Left ventricle myocardium inferior (tissue), 1 donor: ENCODE measurements around the gene KRTAP2-4. TPM values are rescaled to one million over a fixed set of nuclear protein-coding genes. Genes with fewer than 3 reads are reported as not detected.

Experiments used
- DNase-seq: peaks from one replicate; pipeline ENCODE4 v3.0.0-alpha.2; 2020
- H3K27ac ChIP-seq: fragments of 200-600 bp; replicated peaks from 2 replicates; pipeline ENCODE4 v1.8.0; 2021
- H3K27me3 ChIP-seq: fragments of 200-600 bp; 2 replicates; pipeline ENCODE4 v1.8.0; 2021; ENCODE audit warnings: low read depth
- H3K36me3 ChIP-seq: fragments of 200-600 bp; 2 replicates; pipeline ENCODE4 v1.8.0; 2021
- H3K4me1 ChIP-seq: fragments of 200-600 bp; 2 replicates; pipeline ENCODE4 v1.8.0; 2021
- H3K4me3 ChIP-seq: fragments of 200-600 bp; 2 replicates; pipeline ENCODE4 v1.8.0; 2021; ENCODE audit warnings: mild to moderate bottlenecking, moderate library complexity
- H3K9me3 ChIP-seq: fragments of 200-600 bp; replicated peaks from 2 replicates; pipeline ENCODE4 v1.8.0; 2021
- CTCF ChIP-seq: fragments of 200-600 bp; IDR thresholded peaks from 2 replicates; pipeline ENCODE4 v1.8.0; 2021; ENCODE audit warnings: antibody characterized with exemption, mild to moderate bottlenecking, borderline replicate concordance
- intact Hi-C: fragments of 100-400 bp; cut with micrococcal nuclease; formaldehyde crosslinking; loops from one replicate; pipeline ENCODE4 v1.11.0; 2022
- total RNA-seq: library from RNA; stranded (reverse); fragmentation: NEBNext Ultra II Directional; extraction: Animal tissue kit (Norgen Biotek cat#: 25700); gene quantifications from one replicate; pipeline ENCODE4 v1.2.1, GENCODE V29; 2021
- donor health status: DM: no; HTN: yes; CAD: no; lungs with severe emphysema.

Gene KRTAP2-4
- total RNA-seq, 1 donor from 2014 or later: not detected

- Histone ChIP-seq H3K27ac (no peak overlapping the region), H3K9me3 (no peaks in the 10 kb centered on the region), H3K4me1 (no peaks in the 10 kb centered on the region), H3K36me3 (no peaks in the 10 kb centered on the region), H3K27me3 (peaks cover 5% of the 10 kb centered on the region), H3K4me3 (no peak overlapping the region)
- no peak for DNase-seq
- TF ChIP-seq CTCF: no peak
- intact Hi-C loops: no loop called here
Observed at GRCh38 chr17:41020336-41020735, 45.3 kb downstream of the KRTAP2-4 start.

GRCh38 chr17:41019415-41019814, 46.3 kb downstream of the KRTAP2-4 start:
- intact Hi-C loops: no loop called here
- H3K27me3 ChIP-seq: no peaks in the 10 kb centered on the region
- H3K36me3 ChIP-seq: no peaks in the 10 kb centered on the region
- no peak overlapping the region for H3K27ac ChIP-seq
- H3K4me3 ChIP-seq: no peak overlapping the region
- no peaks in the 10 kb centered on the region for H3K4me1 ChIP-seq
- no peak for TF ChIP-seq CTCF
- DNase-seq: no peak
- H3K9me3 ChIP-seq: no peaks in the 10 kb centered on the region

- intact Hi-C loops: no loop called here
- DNase-seq: no peak
- H3K27ac ChIP-seq: no peak overlapping the region
- H3K9me3 ChIP-seq: no peaks in the 10 kb centered on the region
- no peaks in the 10 kb centered on the region for H3K27me3 ChIP-seq
- H3K36me3 ChIP-seq: no peaks in the 10 kb centered on the region
- no peak for TF ChIP-seq CTCF
- peaks cover 7% of the 10 kb centered on the region for H3K4me1 ChIP-seq
- H3K4me3 ChIP-seq: no peak overlapping the region
Observed at GRCh38 chr17:41018541-41018940, 47.1 kb downstream of the KRTAP2-4 start.

GRCh38 chr17:41016578-41017215, 49.0 kb downstream of the KRTAP2-4 start:
- intact Hi-C loops: no loop called here
- Histone ChIP-seq H3K27me3 (no peaks in the 10 kb centered on the region), H3K27ac (no peak overlapping the region), H3K4me3 (no peak overlapping the region), H3K36me3 (no peaks in the 10 kb centered on the region), H3K4me1 (peaks cover 8% of the 10 kb centered on the region), H3K9me3 (no peaks in the 10 kb centered on the region)
- no peak for TF ChIP-seq CTCF
- no peak for DNase-seq

- Histone ChIP-seq H3K27me3 (no peaks in the 10 kb centered on the region), H3K9me3 (no peaks in the 10 kb centered on the region), H3K36me3 (no peaks in the 10 kb centered on the region), H3K4me1 (peaks cover 8% of the 10 kb centered on the region), H3K27ac (no peak overlapping the region), H3K4me3 (no peak overlapping the region)
- intact Hi-C loops: no loop called here
- no peak for TF ChIP-seq CTCF
- DNase-seq: no peak
Observed at GRCh38 chr17:41015454-41015853, 50.2 kb downstream of the KRTAP2-4 start.

Other genes with a start within 250 kb of the KRTAP2-4 start
- 54.7 TPM for gene KRT10, start 243.3 kb downstream of the KRTAP2-4 start, total RNA-seq
- gene KRT12, start 198.7 kb downstream of the KRTAP2-4 start, total RNA-seq: not detected
- not detected for gene KRT20, start 180.6 kb downstream of the KRTAP2-4 start, total RNA-seq
- 0.33 TPM for gene KRT23, start 128.2 kb downstream of the KRTAP2-4 start, total RNA-seq
- gene KRT39, start 98.9 kb downstream of the KRTAP2-4 start, total RNA-seq: not detected
- gene KRT40, start 81.6 kb downstream of the KRTAP2-4 start, total RNA-seq: not detected
- gene KRTAP3-3, start 71.7 kb downstream of the KRTAP2-4 start, total RNA-seq: not detected
- gene KRTAP3-2, start 66.0 kb downstream of the KRTAP2-4 start, total RNA-seq: not detected
- gene KRTAP3-1, start 56.8 kb downstream of the KRTAP2-4 start, total RNA-seq: not detected
- not detected for gene KRTAP1-5, start 38.7 kb downstream of the KRTAP2-4 start, total RNA-seq
- not detected for gene KRTAP1-4, start 35.7 kb downstream of the KRTAP2-4 start, total RNA-seq
- gene KRTAP1-3, start 31.0 kb downstream of the KRTAP2-4 start, total RNA-seq: not detected
- not detected for gene KRTAP1-1, start 24.4 kb downstream of the KRTAP2-4 start, total RNA-seq
- gene KRTAP2-1, start 18.6 kb downstream of the KRTAP2-4 start, total RNA-seq: not detected
- gene KRTAP2-2, start 10.6 kb downstream of the KRTAP2-4 start, total RNA-seq: not detected
- gene KRTAP2-3, start 5.8 kb downstream of the KRTAP2-4 start, total RNA-seq: not detected
- gene KRTAP4-7, start 18.3 kb upstream of the KRTAP2-4 start, total RNA-seq: not detected
- gene KRTAP4-8, start 32.3 kb upstream of the KRTAP2-4 start, total RNA-seq: not detected
- not detected for gene KRTAP4-16, start 36.3 kb upstream of the KRTAP2-4 start, total RNA-seq
- not detected for gene KRTAP4-9, start 39.5 kb upstream of the KRTAP2-4 start, total RNA-seq
- not detected for gene KRTAP4-11, start 52.5 kb upstream of the KRTAP2-4 start, total RNA-seq
- gene KRTAP4-12, start 58.3 kb upstream of the KRTAP2-4 start, total RNA-seq: not detected
- not detected for gene KRTAP4-6, start 74.7 kb upstream of the KRTAP2-4 start, total RNA-seq
- not detected for gene KRTAP4-5, start 83.9 kb upstream of the KRTAP2-4 start, total RNA-seq
- not detected for gene KRTAP4-4, start 94.9 kb upstream of the KRTAP2-4 start, total RNA-seq
- gene KRTAP4-3, start 102.3 kb upstream of the KRTAP2-4 start, total RNA-seq: not detected
- not detected for gene KRTAP4-2, start 112.3 kb upstream of the KRTAP2-4 start, total RNA-seq
- not detected for gene KRTAP4-1, start 119.0 kb upstream of the KRTAP2-4 start, total RNA-seq
- not detected for gene KRTAP9-1, start 124.0 kb upstream of the KRTAP2-4 start, total RNA-seq
- not detected for gene KRTAP9-2, start 160.8 kb upstream of the KRTAP2-4 start, total RNA-seq
- not detected for gene KRTAP9-3, start 166.6 kb upstream of the KRTAP2-4 start, total RNA-seq
- not detected for gene KRTAP9-8, start 172.1 kb upstream of the KRTAP2-4 start, total RNA-seq
- gene KRTAP9-4, start 183.8 kb upstream of the KRTAP2-4 start, total RNA-seq: not detected
- not detected for gene KRTAP9-9, start 189.5 kb upstream of the KRTAP2-4 start, total RNA-seq
- not detected for gene KRTAP9-6, start 199.5 kb upstream of the KRTAP2-4 start, total RNA-seq
- not detected for gene KRTAP9-7, start 209.8 kb upstream of the KRTAP2-4 start, total RNA-seq
- not detected for gene KRTAP29-1, start 237.0 kb upstream of the KRTAP2-4 start, total RNA-seq
- gene KRTAP16-1, start 243.4 kb upstream of the KRTAP2-4 start, total RNA-seq: not detected
- gene KRTAP17-1, start 249.8 kb upstream of the KRTAP2-4 start, total RNA-seq: not detected